H1 (cell line): Measurements from ENCODE around the gene MTURN. TPM values are rescaled to one million over a fixed set of nuclear protein-coding genes. Genes with fewer than 3 reads are reported as not detected.

ENCODE experiments used
- CTCF ChIA-PET: fragments of 300-600 bp; sonication (Branson Sonifier 250); formaldehyde crosslinking; loops from one replicate; lab custom pipeline; 2021; ENCODE audit not compliant: partially characterized antibody; lab: Charles Lee
- POLR2A ChIA-PET: fragments of 300-600 bp; sonication (Branson Sonifier 250); formaldehyde crosslinking; loops from one replicate; lab custom pipeline; 2021; ENCODE audit warnings: inconsistent platforms; ENCODE audit not compliant: partially characterized antibody; lab: Charles Lee
- DNase-seq, 2 experiments: peaks; one replicate each; pipeline versions ENCODE4 v3.0.0 to v3.0.0-alpha.2; 2010 to 2022; ENCODE audit warnings: low spot score in 2 of 2, low read depth in 1 of 2, mixed read lengths in 1 of 2
- FAIRE-seq: peaks from 2 replicates; lab custom pipeline; 2011; peaks lifted over from hg19 to GRCh38; lab: Jason Lieb, UNC
- H2AFZ ChIP-seq: 2 replicates; pipeline ENCODE4 v1.8.1; 2012; ENCODE audit warnings: low read length, inconsistent platforms
- H2AK5ac ChIP-seq: 2 replicates; pipeline ENCODE4 v1.6.1; 2013; ENCODE audit warnings: low read depth, low read length
- H2BK120ac ChIP-seq: replicated peaks from 2 replicates; pipeline ENCODE3; 2013; ENCODE audit warnings: low read depth, low read length, inconsistent platforms
- H2BK12ac ChIP-seq: 2 replicates; pipeline ENCODE4 v1.6.1; 2013; ENCODE audit warnings: low read depth, low read length
- H2BK15ac ChIP-seq: 2 replicates; pipeline ENCODE4 v1.6.1; 2013; ENCODE audit warnings: low read length
- H2BK20ac ChIP-seq: 2 replicates; pipeline ENCODE4 v1.6.1; 2013; ENCODE audit warnings: low read length
- H2BK5ac ChIP-seq: 2 replicates; pipeline ENCODE4 v1.6.1; 2013; ENCODE audit warnings: low read depth, low read length
- H3K14ac ChIP-seq: 2 replicates; pipeline ENCODE4 v1.6.1; 2013; ENCODE audit warnings: inconsistent platforms; ENCODE audit not compliant: insufficient read length
- H3K18ac ChIP-seq: 2 replicates; pipeline ENCODE4 v1.6.1; 2013; ENCODE audit warnings: low read length; ENCODE audit errors: extremely low read depth
- H3K23ac ChIP-seq: 2 replicates; pipeline ENCODE4 v1.6.1; 2013; ENCODE audit warnings: inconsistent platforms; ENCODE audit not compliant: insufficient read length
- H3K23me2 ChIP-seq: 2 replicates; pipeline ENCODE4 v1.6.1; 2013; ENCODE audit warnings: low read depth, low read length
- H3K27ac ChIP-seq: 2 replicates; pipeline ENCODE4 v1.6.1; 2011; ENCODE audit warnings: low read depth, low read length, inconsistent platforms
- H3K27me3 ChIP-seq, 4 experiments: replicated peaks in 1 of 4; 1 replicate in 1 of 4; 2 replicates in 3 of 4; pipeline versions ENCODE4 v1.6.1 to v1.8.1; 2011 to 2013; ENCODE audit warnings: low read length in 3 of 4, mild to moderate bottlenecking in 3 of 4, inconsistent platforms in 2 of 4, mixed read lengths in 2 of 4, moderate library complexity in 1 of 4; ENCODE audit not compliant: control insufficient read depth in 3 of 4, insufficient read depth in 3 of 4; ENCODE audit errors: extremely low read depth in 1 of 4
- H3K36me3 ChIP-seq, 4 experiments: 2 replicates each; pipeline versions ENCODE4 v1.6.1 to v1.8.1; 2011 to 2013; ENCODE audit warnings: mild to moderate bottlenecking in 4 of 4, low read length in 3 of 4, moderate library complexity in 2 of 4, control low read depth in 1 of 4, inconsistent platforms in 1 of 4; ENCODE audit not compliant: insufficient read depth in 4 of 4, control insufficient read depth in 2 of 4
- H3K4ac ChIP-seq: replicated peaks from 2 replicates; pipeline ENCODE3; 2013; ENCODE audit warnings: low read length, low read depth, mixed read lengths, inconsistent platforms; ENCODE audit not compliant: insufficient read length
- H3K4me1 ChIP-seq, 4 experiments: replicated peaks in 1 of 4; 1 replicate in 1 of 4; 2 replicates in 3 of 4; pipeline versions ENCODE4 v1.6.1 to v1.8.1; 2011 to 2013; ENCODE audit warnings: low read length in 3 of 4, inconsistent platforms in 2 of 4, mixed read lengths in 1 of 4; ENCODE audit not compliant: insufficient read depth in 4 of 4, control insufficient read depth in 3 of 4
- H3K4me2 ChIP-seq, 2 experiments: 2 replicates each; pipeline versions ENCODE4 v1.6.1 to v1.8.1; 2011 to 2013; ENCODE audit warnings: low read depth in 2 of 2, low read length in 2 of 2, control low read depth in 1 of 2, inconsistent platforms in 1 of 2, mild to moderate bottlenecking in 1 of 2; ENCODE audit not compliant: insufficient read depth in 1 of 2
- H3K4me3 ChIP-seq, 4 experiments: fragments of 200-600, 300-600 bp in 1 of 4; sonication (generic), shearing (Covaris generic), sonication (Bioruptor Twin) in 1 of 4; 2 replicates each; pipeline versions ENCODE4 v1.5.1 to v1.8.1; 2011 to 2016; ENCODE audit warnings: low read length in 4 of 4, low read depth in 3 of 4, control low read depth in 2 of 4, inconsistent platforms in 2 of 4, mild to moderate bottlenecking in 2 of 4, mixed read lengths in 1 of 4, moderate library complexity in 1 of 4; ENCODE audit not compliant: insufficient read depth in 2 of 4; ENCODE audit errors: extremely low read depth in 1 of 4
- H3K56ac ChIP-seq: replicated peaks from 2 replicates; pipeline ENCODE3; 2013; ENCODE audit warnings: low read depth, mild to moderate bottlenecking, mixed read lengths, low read length, inconsistent platforms; ENCODE audit not compliant: insufficient read length
- H3K79me1 ChIP-seq: 2 replicates; pipeline ENCODE4 v1.6.1; 2013; ENCODE audit warnings: low read depth, low read length, control low read depth
- H3K79me2 ChIP-seq, 2 experiments: 2 replicates each; pipeline versions ENCODE4 v1.6.1 to v1.8.1; 2012 to 2013; ENCODE audit warnings: low read length in 2 of 2, mild to moderate bottlenecking in 2 of 2, inconsistent platforms in 1 of 2; ENCODE audit not compliant: insufficient read depth in 2 of 2, control insufficient read depth in 1 of 2
- H3K9ac ChIP-seq, 4 experiments: replicated peaks in 1 of 4; 1 replicate in 1 of 4; 2 replicates in 3 of 4; pipeline versions ENCODE4 v1.6.1 to v1.8.1; 2011 to 2013; ENCODE audit warnings: low read depth in 3 of 4, low read length in 3 of 4, control low read depth in 2 of 4, mild to moderate bottlenecking in 2 of 4, moderate library complexity in 2 of 4, inconsistent platforms in 1 of 4; ENCODE audit errors: extremely low read depth in 1 of 4
- H3K9me3 ChIP-seq, 2 experiments: 2 replicates each; pipeline versions ENCODE4 v1.6.1 to v1.8.1; 2012 to 2013; ENCODE audit warnings: mild to moderate bottlenecking in 2 of 2, moderate library complexity in 2 of 2, control low read depth in 1 of 2, inconsistent platforms in 1 of 2, low read depth in 1 of 2, low read length in 1 of 2, mixed read lengths in 1 of 2; ENCODE audit not compliant: insufficient read depth in 2 of 2
- H4K20me1 ChIP-seq, 2 experiments: replicated peaks in 1 of 2; 2 replicates each; pipeline versions ENCODE3 to v1.8.1; 2011 to 2013; ENCODE audit warnings: inconsistent platforms in 2 of 2, low read length in 2 of 2, mild to moderate bottlenecking in 1 of 2; ENCODE audit not compliant: insufficient read depth in 2 of 2, control insufficient read depth in 1 of 2
- H4K5ac ChIP-seq: 2 replicates; pipeline ENCODE4 v1.6.1; 2013; ENCODE audit warnings: low read length, low read depth, mixed read lengths, inconsistent platforms; ENCODE audit not compliant: insufficient read length
- H4K8ac ChIP-seq: 2 replicates; pipeline ENCODE4 v1.8.0; 2013; ENCODE audit warnings: mild to moderate bottlenecking, moderate library complexity, low read length, inconsistent platforms; ENCODE audit not compliant: insufficient read depth; ENCODE audit errors: extremely low read depth
- H4K91ac ChIP-seq: replicated peaks from 2 replicates; pipeline ENCODE3; 2013; ENCODE audit warnings: low read length, mixed read lengths, inconsistent platforms; ENCODE audit not compliant: insufficient read length
- BACH1 ChIP-seq: IDR thresholded peaks from 2 replicates; pipeline ENCODE4 v1.6.1; 2012; ENCODE audit warnings: low read length, improper control_type of control experiment
- CTCF ChIP-seq, 3 experiments: IDR thresholded peaks; 1 replicate in 2 of 3; 2 replicates in 1 of 3; pipeline versions ENCODE4 v1.5.1 to v1.6.1; 2011; ENCODE audit warnings: low read length in 3 of 3, mild to moderate bottlenecking in 3 of 3, inconsistent platforms in 2 of 3, low read depth in 1 of 3, moderate library complexity in 1 of 3; ENCODE audit not compliant: insufficient read depth in 1 of 3; ENCODE audit errors: control extremely low read depth in 1 of 3
- RAD21 ChIP-seq, 2 experiments: IDR thresholded peaks in 1 of 2; conservative IDR thresholded peaks in 1 of 2; 2 replicates each; pipeline ENCODE4 v1.6.1; 2011; ENCODE audit warnings: low read depth in 2 of 2, low read length in 2 of 2, improper control_type of control experiment in 1 of 2, inconsistent platforms in 1 of 2, mild to moderate bottlenecking in 1 of 2, moderate library complexity in 1 of 2
- SIX5 ChIP-seq: IDR thresholded peaks from 2 replicates; pipeline ENCODE4 v1.6.1; 2011; ENCODE audit warnings: mild to moderate bottlenecking, low read depth, low read length
- WGBS, 2 experiments: shearing (Covaris generic) in 1 of 2; methylation state at CpG; one replicate each; pipeline versions ENCODE4 v1.1.6 to v1.1.7; 2013 to 2015; ENCODE audit warnings: low lambda C conversion rate in 2 of 2, mixed read lengths in 2 of 2, inconsistent platforms in 1 of 2, low coverage in 1 of 2, missing lambda C conversion rate in 1 of 2; ENCODE audit not compliant: insufficient replicate concordance in 2 of 2, insufficient coverage in 1 of 2, insufficient read length in 1 of 2; ENCODE audit errors: extremely low coverage in 1 of 2, missing lambda C conversion rate in 1 of 2; 5-methylcytosine and 5-hydroxymethylcytosine counted together
- polyA plus RNA-seq, 7 experiments: library from polyadenylated mRNA; depleted of rRNA in 3 of 7; stranded (reverse) in 5 of 7; unstranded in 2 of 7; fragments of >200 nt in 5 of 7; fragments of 200-250 nt in 2 of 7; gene quantifications; 1 replicate in 5 of 7; 2 replicates in 1 of 7; 4 replicates in 1 of 7; pipeline versions ENCODE4 v1.2.1 to v1.2.3, GENCODE V29; 2011 to 2013; ENCODE audit warnings: missing spikeins in 2 of 7, mixed read lengths in 2 of 7
- total RNA-seq: library from RNA; stranded (reverse); fragmentation: NEBNext Ultra II Directional; extraction: Animal tissue kit (Norgen Biotek cat#: 25700); gene quantifications from 2 replicates; pipeline ENCODE4 v1.2.1, GENCODE V29; 2021

The MTURN gene
- total and polyA plus RNA-seq, 2 of the 8 experiments (the other 6 are each of a cell fraction or from before 2014, with no cell fraction given) = 2.6 to 5.8 TPM

- TF ChIP-seq CTCF (IDR thresholded peaks at IDR 0.05; ENCODE audit: control extremely low read depth in 1 of 3, insufficient read depth in 1 of 3, low read depth in 1 of 3, low read length in 3 of 3) (peak in 2 of 3 experiments; percentile 12 to 25; a peak in 2 of 4 replicates), SIX5 (no peak), RAD21 (IDR thresholded peaks at IDR 0.05 in 1 of 2, conservative IDR thresholded peaks at IDR 0.05 in 1 of 2; ENCODE audit: low read depth in 2 of 2, low read length in 2 of 2) (peak; percentile 31 to 55; a peak in 3 of 4 replicates), BACH1 (no peak)
- no peaks in the 10 kb centered on the region for H3K79me2 ChIP-seq
- H2BK120ac ChIP-seq = no peak overlapping the region
- H3K9ac ChIP-seq = no peak overlapping the region
- H3K79me1 ChIP-seq = no peaks in the 10 kb centered on the region
- H3K23ac ChIP-seq = no peak overlapping the region
- DNase-seq (no peak), FAIRE-seq (no peak)
- 86% methylated on average over 13 of the region's 13 CpGs; no CpG with 5 or more reads in 1 of the 2 experiments for WGBS, 2 experiments
- H4K20me1 ChIP-seq = peaks cover 0 to 1% of the 10 kb centered on the region in 2 experiments
- no peak overlapping the region for H2BK20ac ChIP-seq
- H3K4ac ChIP-seq = no peak overlapping the region
- no peaks in the 10 kb centered on the region for H3K9me3 ChIP-seq
- H3K14ac ChIP-seq = no peak overlapping the region
- no peak overlapping the region for H3K4me2 ChIP-seq
- H2AFZ ChIP-seq = no peak overlapping the region
- H3K23me2 ChIP-seq = no peaks in the 10 kb centered on the region
- H2AK5ac ChIP-seq = peak overlapping the region; percentile 43; the same call in 1 of the 2 replicates
- peaks cover 0 to 3% (median 1%) of the 10 kb centered on the region in 4 experiments; a peak in 3 of 7 replicates for H3K27me3 ChIP-seq
- H3K4me1 ChIP-seq = peaks cover 8 to 18% (median 16%) of the 10 kb centered on the region in 4 experiments
- no peak overlapping the region for H3K27ac ChIP-seq
- no peak overlapping the region for H2BK5ac ChIP-seq
- no peak overlapping the region for H4K8ac ChIP-seq
- no peak overlapping the region for H3K56ac ChIP-seq
- H2BK12ac ChIP-seq = 0 out of 2 replicates have a peak overlapping the region, but pooled peaks have one; percentile 19
- H3K18ac ChIP-seq = no peak overlapping the region
- no peak overlapping the region for H4K5ac ChIP-seq
- no peak overlapping the region for H3K4me3 ChIP-seq
- ChIA-PET POLR2A (interaction anchor here (0.6 kb wide), 1 partner anchor 397 kb away, joined by 3 read pairs; no protein-coding TSS in a partner anchor), CTCF (interaction anchor here (1.0 to 7.3 kb wide), 4 partner anchors 10 to 103 kb away, joined by 3 to 45 read pairs (median 13); no protein-coding TSS in a partner anchor)
- H3K36me3 ChIP-seq = no peaks in the 10 kb centered on the region
- peak overlapping the region; percentile 29 for H4K91ac ChIP-seq
- H2BK15ac ChIP-seq = peak overlapping the region; percentile 75; the same call in 1 of the 2 replicates
These were observed 38.5 kb downstream of the MTURN start for GRCh38 chr7:30173058-30173897.
